ENCODE results near the gene NDUFB7. TPM values are rescaled to one million over a fixed set of nuclear protein-coding genes. Genes with fewer than 3 reads are reported as not detected.

The NDUFB7 gene
- total and polyA plus RNA-seq, 4 experiments from 2014 or later, result 56.6 to 252 (median 122) TPM

- Mint-ChIP-seq H3K4me3 (peak overlapping the region in 1 of 8 donors; percentile 36), H3K4me1 (peaks cover 17 to 35% (median 18%) of the 10 kb centered on the region in 4 donors), H3K9me3 (no peaks in the 10 kb centered on the region), H3K27me3 (no peaks in the 10 kb centered on the region), H3K36me3 (peaks cover 0 to 15% of the 10 kb centered on the region in 2 donors), H3K27ac (peak overlapping the region in 4 of 7 donors; percentile 22 to 48 (median 42))
- ChIA-PET POLR2A (ENCODE audit: partially characterized antibody) (interaction anchor here (0.9 kb wide), 1 partner anchor 47 kb away, joined by 3 read pairs; no protein-coding TSS in a partner anchor), CTCF (ENCODE audit: partially characterized antibody) (interaction anchor here (0.5 to 1.6 kb wide), 2 partner anchors 9 to 13 kb away, joined by 3 to 4 read pairs; no protein-coding TSS in a partner anchor)
- H3K4me3 ChIP-seq (ENCODE audit: low read length in 2 of 2), result no peak overlapping the region
- no peak overlapping the region for H3K27ac ChIP-seq (ENCODE audit: low read depth, low read length)
- peaks cover 11% of the 10 kb centered on the region for H3K36me3 ChIP-seq (ENCODE audit: insufficient read depth, low read length)
- intact Hi-C loops (cut with micrococcal nuclease), result no loop called here
- no peaks in the 10 kb centered on the region for H3K27me3 ChIP-seq (ENCODE audit: insufficient read depth, low read length)
- DNase-seq, result no peak
- H3K4me1 ChIP-seq (ENCODE audit: insufficient read depth, low read length), result peaks cover 23% of the 10 kb centered on the region
- no peaks in the 10 kb centered on the region for H3K9me3 ChIP-seq (ENCODE audit: control insufficient read depth in 1 of 2, low read length in 2 of 2)
Observed at GRCh38 chr19:14559916-14560775, 11.7 kb downstream of the NDUFB7 start.

DNA sequence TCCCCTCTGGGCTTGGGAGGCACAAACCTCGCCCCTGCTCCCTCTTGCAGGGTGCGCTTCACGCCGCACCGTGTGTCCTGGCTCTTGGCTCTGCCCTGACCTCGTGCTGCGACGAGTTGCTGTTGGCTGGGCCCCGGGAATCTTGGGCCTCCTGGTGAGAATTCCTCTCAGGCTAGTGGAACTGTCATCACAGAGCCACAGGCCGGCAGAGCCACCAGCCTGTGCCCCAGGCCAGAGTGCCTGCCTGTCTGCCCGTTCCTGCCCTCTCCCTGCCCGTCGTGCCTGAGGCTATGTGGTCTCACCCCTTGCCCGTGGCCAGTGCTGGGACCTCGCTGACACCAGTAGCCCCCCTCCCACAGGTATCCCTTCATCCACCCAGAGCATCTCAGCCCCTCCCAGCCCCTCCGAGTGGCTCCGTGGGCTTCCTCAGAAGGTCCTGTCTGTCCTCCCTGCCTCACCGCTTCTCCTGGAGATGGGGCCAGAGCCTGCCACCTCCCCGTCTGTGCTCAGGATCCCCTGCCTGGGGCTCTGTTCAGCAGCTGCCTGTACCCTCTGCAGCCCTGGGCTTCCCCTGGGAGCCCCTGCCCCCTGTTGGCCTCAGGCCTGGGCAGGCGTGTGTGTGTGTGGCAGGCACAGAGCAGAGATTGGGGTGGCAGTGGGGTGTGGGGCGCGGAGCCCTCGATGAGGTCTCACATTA lies 13.3 kb downstream of the NDUFB7 start:
- intact Hi-C loops (cut with micrococcal nuclease), result no loop called here
- Mint-ChIP-seq H3K4me3 (peak overlapping the region in 1 of 8 donors; percentile 16), H3K27me3 (no peaks in the 10 kb centered on the region), H3K9me3 (no peaks in the 10 kb centered on the region), H3K4me1 (peaks cover 21 to 47% (median 22%) of the 10 kb centered on the region in 4 donors), H3K27ac (peak overlapping the region in 2 of 7 donors; percentile 6 to 46), H3K36me3 (peaks cover 0 to 6% of the 10 kb centered on the region in 2 donors)
- Histone ChIP-seq H3K36me3 (ENCODE audit: insufficient read depth, low read length) (peaks cover 6% of the 10 kb centered on the region), H3K4me3 (ENCODE audit: low read length in 2 of 2) (no peak overlapping the region), H3K27ac (ENCODE audit: low read depth, low read length) (no peak overlapping the region), H3K4me1 (ENCODE audit: insufficient read depth, low read length) (peaks cover 29% of the 10 kb centered on the region), H3K9me3 (ENCODE audit: control insufficient read depth in 1 of 2, low read length in 2 of 2) (no peaks in the 10 kb centered on the region), H3K27me3 (ENCODE audit: insufficient read depth, low read length) (no peaks in the 10 kb centered on the region)
- DNase-seq, result no peak
- ChIA-PET POLR2A (ENCODE audit: partially characterized antibody) (interaction anchor here (5.4 kb wide), 1 partner anchor 41 kb away, joined by 35 read pairs; the partner anchor contains the start of gene DNAJB1), CTCF (ENCODE audit: partially characterized antibody) (interaction anchor here (3.2 to 12.1 kb wide), 4 partner anchors 13 to 78 kb away, joined by 16 to 142 read pairs (median 50); partner anchors contain the start of gene NDUFB7)

DNA sequence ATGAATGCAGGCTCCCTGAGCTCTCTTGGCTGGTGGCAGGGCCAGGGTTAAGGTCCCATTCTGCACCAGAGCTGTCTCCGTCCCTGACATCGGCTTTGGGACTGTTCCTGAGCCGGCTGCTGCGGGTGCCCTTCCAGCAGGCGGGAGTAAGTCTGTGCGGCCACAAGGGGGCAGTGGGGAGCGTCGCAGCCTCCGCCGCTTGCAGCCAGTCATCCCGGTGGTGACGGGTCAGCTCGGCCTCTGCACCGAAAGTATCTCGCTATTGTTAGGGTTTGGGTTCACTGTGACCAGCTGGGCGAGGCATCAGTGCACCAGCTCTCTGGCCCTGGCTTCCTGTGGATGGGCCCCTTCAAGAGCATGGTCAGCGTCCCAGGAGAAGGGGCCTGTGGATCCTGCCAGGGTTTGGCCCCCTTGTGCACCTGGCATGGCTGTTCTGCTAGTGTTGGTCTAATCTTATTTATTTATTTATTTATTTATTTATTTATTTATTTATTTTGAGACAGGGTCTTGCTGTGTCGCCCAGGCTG lies 15.1 kb downstream of the NDUFB7 start:
- H3K4me3 Mint-ChIP-seq, result peak overlapping the region; percentile 36 to 79 (median 60)
- Histone ChIP-seq H3K27ac (ENCODE audit: low read depth, low read length) (no peak overlapping the region), H3K4me3 (ENCODE audit: low read length in 2 of 2) (peak overlapping the region in 1 of 2 donors; percentile 18), H3K9me3 (ENCODE audit: control insufficient read depth in 1 of 2, low read length in 2 of 2) (no peaks in the 10 kb centered on the region), H3K36me3 (ENCODE audit: insufficient read depth, low read length) (peaks cover 4% of the 10 kb centered on the region), H3K27me3 (ENCODE audit: insufficient read depth, low read length) (no peaks in the 10 kb centered on the region), H3K4me1 (ENCODE audit: insufficient read depth, low read length) (peaks cover 45% of the 10 kb centered on the region)
- peaks cover 0 to 3% of the 10 kb centered on the region in 2 donors for H3K36me3 Mint-ChIP-seq
- no peaks in the 10 kb centered on the region for H3K27me3 Mint-ChIP-seq
- POLR2A ChIA-PET (ENCODE audit: partially characterized antibody), result interaction anchor here (0.9 to 5.4 kb wide), 9 partner anchors 14 to 61 kb away, joined by 3 to 35 read pairs (median 3); partner anchors contain the start of gene DNAJB1
- intact Hi-C loops (cut with micrococcal nuclease), result loop anchor here (1.0 to 2.0 kb wide), 2 partner anchors 28 to 51 kb away; partner anchors contain the start of gene TECR
- CTCF ChIA-PET (ENCODE audit: partially characterized antibody), result interaction anchor here (0.5 to 12.1 kb wide), 17 partner anchors 9 to 134 kb away, joined by 3 to 142 read pairs (median 7); partner anchors contain the start of genes DNAJB1, GIPC1, NDUFB7 and ZNF333
- DNase-seq, result peak; percentile 58 to 65 (median 62)
- H3K4me1 Mint-ChIP-seq, result peaks cover 24 to 65% (median 30%) of the 10 kb centered on the region in 4 donors
- H3K27ac Mint-ChIP-seq, result peak overlapping the region in 6 of 7 donors; percentile 52 to 95 (median 74)
- H3K9me3 Mint-ChIP-seq, result no peaks in the 10 kb centered on the region

- CTCF ChIA-PET (ENCODE audit: partially characterized antibody), result interaction anchor here (0.5 to 12.1 kb wide), 19 partner anchors 9 to 134 kb away, joined by 3 to 142 read pairs (median 7); partner anchors contain the start of genes DNAJB1, GIPC1, NDUFB7 and ZNF333
- POLR2A ChIA-PET (ENCODE audit: partially characterized antibody), result interaction anchor here (0.9 to 5.4 kb wide), 12 partner anchors 14 to 61 kb away, joined by 3 to 35 read pairs (median 3); partner anchors contain the start of genes DNAJB1 and TECR
Observed at GRCh38 chr19:14555918-14556661, 15.8 kb downstream of the NDUFB7 start.

DNA sequence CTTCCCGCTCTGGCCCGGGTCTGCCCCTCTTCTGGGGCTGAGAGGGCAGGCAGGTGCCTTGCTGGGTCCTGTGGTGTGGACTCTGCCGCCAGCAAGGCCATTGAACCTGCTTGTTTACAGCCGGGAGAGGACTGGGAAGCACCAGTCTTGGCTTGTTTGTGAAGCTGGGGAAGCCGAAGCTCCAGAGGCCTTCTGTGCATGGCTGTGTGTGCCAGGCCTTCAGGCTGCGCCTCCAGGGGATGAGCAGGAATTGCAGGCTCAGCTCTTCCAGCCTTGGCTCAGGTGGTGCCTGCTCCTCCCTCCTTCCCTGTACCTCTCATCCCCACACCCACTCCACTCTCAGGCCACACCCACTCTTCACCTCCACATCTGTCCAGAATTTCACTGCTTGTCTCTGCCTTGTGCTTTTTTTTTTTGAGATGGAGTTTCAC lies 17.5 kb downstream of the NDUFB7 start:
- ChIA-PET POLR2A (ENCODE audit: partially characterized antibody) (interaction anchor here (0.8 to 5.4 kb wide), 5 partner anchors 11 to 48 kb away, joined by 3 to 35 read pairs (median 4); partner anchors contain the start of gene DNAJB1), CTCF (ENCODE audit: partially characterized antibody) (interaction anchor here (0.9 to 12.1 kb wide), 7 partner anchors 10 to 55 kb away, joined by 3 to 142 read pairs (median 5); partner anchors contain the start of gene NDUFB7)
- Mint-ChIP-seq H3K27me3 (no peaks in the 10 kb centered on the region), H3K4me1 (peaks cover 31 to 78% (median 42%) of the 10 kb centered on the region in 4 donors), H3K4me3 (no peak overlapping the region), H3K27ac (peak overlapping the region in 4 of 7 donors; percentile 40 to 87 (median 58)), H3K36me3 (peaks cover 4 to 11% of the 10 kb centered on the region in 2 donors), H3K9me3 (no peaks in the 10 kb centered on the region)
- Histone ChIP-seq H3K27me3 (ENCODE audit: insufficient read depth, low read length) (no peaks in the 10 kb centered on the region), H3K4me3 (ENCODE audit: low read length in 2 of 2) (no peak overlapping the region), H3K9me3 (ENCODE audit: control insufficient read depth in 1 of 2, low read length in 2 of 2) (no peaks in the 10 kb centered on the region), H3K4me1 (ENCODE audit: insufficient read depth, low read length) (peaks cover 61% of the 10 kb centered on the region), H3K36me3 (ENCODE audit: insufficient read depth, low read length) (peaks cover 10% of the 10 kb centered on the region), H3K27ac (ENCODE audit: low read depth, low read length) (no peak overlapping the region)
- DNase-seq, result no peak
- intact Hi-C loops (cut with micrococcal nuclease), result no loop called here

More at GRCh38 chr19:14555918-14556661, 15.8 kb downstream of the NDUFB7 start:
- H3K27me3 Mint-ChIP-seq, result no peaks in the 10 kb centered on the region
- peak overlapping the region in 5 of 8 donors; percentile 55 to 79 (median 61) for H3K4me3 Mint-ChIP-seq
- Histone ChIP-seq H3K27me3 (ENCODE audit: insufficient read depth, low read length) (no peaks in the 10 kb centered on the region), H3K9me3 (ENCODE audit: control insufficient read depth in 1 of 2, low read length in 2 of 2) (no peaks in the 10 kb centered on the region), H3K4me1 (ENCODE audit: insufficient read depth, low read length) (peaks cover 52% of the 10 kb centered on the region), H3K4me3 (ENCODE audit: low read length in 2 of 2) (peak overlapping the region in 1 of 2 donors; percentile 18), H3K36me3 (ENCODE audit: insufficient read depth, low read length) (peaks cover 4% of the 10 kb centered on the region), H3K27ac (ENCODE audit: low read depth, low read length) (no peak overlapping the region)
- intact Hi-C loops (cut with micrococcal nuclease), result loop anchor here (1.0 to 2.0 kb wide), 2 partner anchors 27 to 51 kb away; partner anchors contain the start of gene TECR
- H3K27ac Mint-ChIP-seq, result peak overlapping the region; percentile 35 to 95 (median 75)
- no peak for DNase-seq
- H3K9me3 Mint-ChIP-seq, result no peaks in the 10 kb centered on the region
- H3K4me1 Mint-ChIP-seq, result peaks cover 27 to 71% (median 35%) of the 10 kb centered on the region in 4 donors
- H3K36me3 Mint-ChIP-seq, result peaks cover 0 to 7% of the 10 kb centered on the region in 2 donors

DNA sequence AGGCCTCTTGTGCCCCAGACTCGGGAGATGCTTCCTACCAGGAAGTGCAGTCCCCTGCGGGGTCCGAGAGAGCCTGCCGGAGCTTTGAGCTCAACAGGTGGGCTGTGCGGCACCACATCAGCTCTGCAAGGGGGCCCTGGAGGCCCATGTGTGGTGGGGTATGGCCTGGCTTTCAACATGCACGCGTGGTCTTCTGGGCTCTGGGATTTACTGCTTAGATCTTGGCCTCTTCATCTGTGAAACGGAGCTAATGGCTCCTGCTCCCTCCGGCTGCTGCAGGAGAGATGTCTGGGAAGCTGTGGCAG lies 18.0 kb downstream of the NDUFB7 start:
- peaks cover 61% of the 10 kb centered on the region for H3K4me1 ChIP-seq (ENCODE audit: insufficient read depth, low read length)
- ChIA-PET POLR2A (ENCODE audit: partially characterized antibody) (interaction anchor here (0.8 to 5.4 kb wide), 4 partner anchors 11 to 47 kb away, joined by 3 to 35 read pairs (median 18); partner anchors contain the start of gene DNAJB1), CTCF (ENCODE audit: partially characterized antibody) (interaction anchor here (0.9 to 12.1 kb wide), 5 partner anchors 10 to 48 kb away, joined by 3 to 142 read pairs (median 5); partner anchors contain the start of gene NDUFB7)
- H3K27ac Mint-ChIP-seq, result peak overlapping the region in 5 of 7 donors; percentile 40 to 91 (median 74)
- H3K27me3 ChIP-seq (ENCODE audit: insufficient read depth, low read length), result no peaks in the 10 kb centered on the region
- peak overlapping the region in 1 of 8 donors; percentile 15 for H3K4me3 Mint-ChIP-seq
- no peak for DNase-seq
- H3K4me3 ChIP-seq (ENCODE audit: low read length in 2 of 2), result no peak overlapping the region
- no peaks in the 10 kb centered on the region for H3K27me3 Mint-ChIP-seq
- H3K4me1 Mint-ChIP-seq, result peaks cover 29 to 78% (median 42%) of the 10 kb centered on the region in 4 donors
- H3K27ac ChIP-seq (ENCODE audit: low read depth, low read length), result no peak overlapping the region
- peaks cover 10% of the 10 kb centered on the region for H3K36me3 ChIP-seq (ENCODE audit: insufficient read depth, low read length)
- intact Hi-C loops (cut with micrococcal nuclease), result no loop called here
- no peaks in the 10 kb centered on the region for H3K9me3 Mint-ChIP-seq
- H3K36me3 Mint-ChIP-seq, result peaks cover 4 to 11% of the 10 kb centered on the region in 2 donors
- no peaks in the 10 kb centered on the region for H3K9me3 ChIP-seq (ENCODE audit: control insufficient read depth in 1 of 2, low read length in 2 of 2)
